Rectal smooth muscle tissue (tissue), 1 donor: ENCODE data around the gene DNMT3B.

ENCODE experiments used
- H3K27ac ChIP-seq: one replicate; pipeline ENCODE4 v1.7.0; 2013; ENCODE audit warnings: low read depth, low read length, inconsistent platforms
- H3K27me3 ChIP-seq: one replicate; pipeline ENCODE4 v1.7.0; 2013; ENCODE audit warnings: low read length; ENCODE audit not compliant: control insufficient read depth, insufficient read depth
- H3K36me3 ChIP-seq: one replicate; pipeline ENCODE4 v1.7.0; 2013; ENCODE audit warnings: low read length; ENCODE audit not compliant: control insufficient read depth, insufficient read depth
- H3K4me1 ChIP-seq: one replicate; pipeline ENCODE4 v1.7.0; 2013; ENCODE audit warnings: low read length; ENCODE audit not compliant: control insufficient read depth, insufficient read depth
- H3K4me3 ChIP-seq: one replicate; pipeline ENCODE4 v1.7.0; 2013; ENCODE audit warnings: low read length
- H3K9ac ChIP-seq: one replicate; pipeline ENCODE4 v1.7.0; 2013; ENCODE audit warnings: low read length

The DNMT3B gene

DNA sequence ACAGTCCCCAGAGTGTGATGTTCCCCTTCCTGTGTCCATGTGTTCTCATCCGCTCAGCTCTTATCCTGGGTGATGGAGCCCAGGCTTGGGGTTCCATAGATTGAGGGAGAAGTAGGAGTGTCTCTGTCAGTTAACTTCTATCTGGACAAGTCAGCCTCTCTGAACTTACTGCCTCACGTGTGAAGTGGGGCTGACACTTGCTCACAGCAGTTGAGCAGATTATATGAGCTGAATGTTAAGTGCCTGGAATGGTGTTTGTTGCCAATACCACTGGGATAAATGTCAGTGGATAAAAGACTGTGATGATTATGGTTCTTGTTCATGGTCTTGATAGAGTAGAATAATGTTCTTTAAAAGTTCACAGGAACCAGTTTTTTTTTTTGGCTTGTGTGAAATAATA lies 79.4 kb downstream of the DNMT3B start:
- no peak overlapping the region for H3K9ac ChIP-seq
- H3K27me3 ChIP-seq: no peaks in the 10 kb centered on the region
- H3K4me3 ChIP-seq: no peak overlapping the region
- H3K4me1 ChIP-seq: peaks cover 5% of the 10 kb centered on the region
- peaks cover 31% of the 10 kb centered on the region for H3K36me3 ChIP-seq
- no peak overlapping the region for H3K27ac ChIP-seq

DNA sequence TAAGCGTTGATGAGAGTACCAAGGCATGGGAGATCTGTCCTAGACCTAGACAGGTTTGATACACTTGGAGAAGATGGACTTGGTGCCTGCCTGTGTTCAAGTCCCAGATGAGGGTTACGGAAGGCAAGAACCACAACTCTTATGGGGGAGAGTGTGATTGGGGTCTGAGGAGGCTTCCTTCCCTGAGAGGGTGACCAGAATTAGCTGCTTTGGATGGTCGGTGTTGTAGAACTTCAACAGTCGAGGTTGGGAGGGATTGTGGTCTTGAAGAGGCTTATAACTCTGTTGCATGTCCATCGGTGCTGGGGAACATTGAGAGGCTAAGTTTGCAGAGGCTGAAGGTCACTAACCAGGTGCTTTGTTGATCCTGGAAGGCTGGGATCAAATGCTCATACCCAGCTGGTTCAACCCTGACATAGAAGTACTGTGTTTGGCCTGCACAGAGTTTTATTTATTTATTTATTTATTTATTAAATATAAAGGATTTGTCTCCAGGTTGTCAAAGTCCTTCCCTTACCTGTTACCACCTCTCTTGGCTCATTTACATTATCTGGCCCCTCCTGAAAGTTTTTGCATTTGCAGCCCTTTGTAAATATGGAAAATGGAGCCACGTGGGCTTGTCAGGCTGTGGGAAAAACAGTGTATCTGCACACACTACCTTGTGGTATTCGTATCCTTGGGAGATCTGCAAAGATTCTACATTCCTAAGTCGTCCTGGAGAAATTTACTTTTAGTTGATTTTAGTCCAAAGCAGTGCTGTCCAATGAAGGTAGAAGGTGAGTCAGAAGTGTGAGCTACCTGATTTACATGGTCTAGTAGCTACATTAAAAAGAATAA lies 80.7 kb downstream of the DNMT3B start:
- H3K27ac ChIP-seq: no peak overlapping the region
- no peak overlapping the region for H3K9ac ChIP-seq
- H3K4me3 ChIP-seq: no peak overlapping the region
- H3K27me3 ChIP-seq: no peaks in the 10 kb centered on the region
- peaks cover 35% of the 10 kb centered on the region for H3K36me3 ChIP-seq
- H3K4me1 ChIP-seq: peaks cover 5% of the 10 kb centered on the region

DNA sequence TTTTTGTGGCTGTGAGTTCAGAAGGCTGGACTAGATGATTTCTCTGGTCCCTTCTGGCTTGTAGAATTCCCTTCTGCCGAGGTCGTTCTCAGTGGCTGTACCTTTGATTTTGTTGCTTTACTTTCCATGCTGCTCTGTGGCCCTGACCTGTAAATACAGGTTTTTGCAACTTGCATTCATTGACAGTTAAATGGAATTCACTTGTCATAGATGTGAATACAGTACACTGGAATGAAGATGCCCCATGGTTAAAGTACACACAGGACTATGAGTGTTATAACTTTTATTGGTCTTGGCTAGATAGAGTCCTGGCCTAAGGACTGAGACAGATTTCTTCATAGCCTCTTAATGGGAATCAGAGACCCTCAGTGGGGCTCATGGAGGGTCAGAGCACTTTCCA lies 83.6 kb downstream of the DNMT3B start:
- no peak overlapping the region for H3K4me3 ChIP-seq
- H3K9ac ChIP-seq: no peak overlapping the region
- H3K4me1 ChIP-seq: peaks cover 5% of the 10 kb centered on the region
- H3K27ac ChIP-seq: no peak overlapping the region
- H3K27me3 ChIP-seq: no peaks in the 10 kb centered on the region
- H3K36me3 ChIP-seq: peaks cover 29% of the 10 kb centered on the region

DNA sequence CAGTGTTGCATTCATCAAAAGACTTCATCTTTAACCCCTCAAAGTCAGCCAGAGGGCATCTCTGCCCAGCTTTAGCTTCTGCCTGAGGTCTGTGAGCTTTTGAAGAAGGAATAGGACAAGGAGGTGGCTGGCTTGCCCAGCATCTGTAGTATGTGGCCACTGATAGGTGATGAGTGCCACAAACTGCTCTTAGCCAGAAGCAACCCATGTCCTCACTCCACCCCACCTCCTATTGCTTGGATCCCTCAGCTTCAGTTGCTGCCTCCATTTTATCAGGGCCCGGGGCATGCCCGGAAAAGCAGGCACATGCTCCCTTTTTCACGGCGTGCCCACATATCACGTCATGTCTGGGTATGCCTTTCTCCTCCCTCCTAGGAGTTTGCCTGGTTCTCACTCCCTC lies 84.7 kb downstream of the DNMT3B start:
- no peak overlapping the region for H3K4me3 ChIP-seq
- H3K36me3 ChIP-seq: peaks cover 32% of the 10 kb centered on the region
- H3K4me1 ChIP-seq: peaks cover 5% of the 10 kb centered on the region
- no peaks in the 10 kb centered on the region for H3K27me3 ChIP-seq
- H3K9ac ChIP-seq: no peak overlapping the region
- no peak overlapping the region for H3K27ac ChIP-seq

DNA sequence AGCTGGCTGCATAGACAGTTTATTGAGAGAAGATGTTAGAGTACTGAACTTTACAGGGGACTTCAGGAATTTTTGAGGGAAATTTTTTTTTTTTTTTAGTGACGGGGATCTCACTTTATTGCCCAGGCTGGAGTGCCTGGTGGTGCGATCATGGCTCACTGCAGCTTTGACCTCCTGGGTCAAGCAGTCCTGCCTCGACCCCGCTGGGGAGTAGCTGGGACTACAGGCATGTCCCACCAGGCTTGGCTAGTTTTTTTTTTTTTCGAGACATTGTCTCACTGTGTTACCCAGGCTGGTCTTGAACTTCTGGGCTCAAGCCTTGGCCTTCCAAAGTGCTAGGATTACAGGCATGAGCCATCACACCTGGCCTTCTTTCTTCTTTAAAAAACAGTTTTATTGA lies 85.8 kb downstream of the DNMT3B start:
- H3K4me1 ChIP-seq: peaks cover 5% of the 10 kb centered on the region
- peaks cover 27% of the 10 kb centered on the region for H3K36me3 ChIP-seq
- H3K9ac ChIP-seq: no peak overlapping the region
- no peak overlapping the region for H3K4me3 ChIP-seq
- no peak overlapping the region for H3K27ac ChIP-seq
- H3K27me3 ChIP-seq: no peaks in the 10 kb centered on the region

DNA sequence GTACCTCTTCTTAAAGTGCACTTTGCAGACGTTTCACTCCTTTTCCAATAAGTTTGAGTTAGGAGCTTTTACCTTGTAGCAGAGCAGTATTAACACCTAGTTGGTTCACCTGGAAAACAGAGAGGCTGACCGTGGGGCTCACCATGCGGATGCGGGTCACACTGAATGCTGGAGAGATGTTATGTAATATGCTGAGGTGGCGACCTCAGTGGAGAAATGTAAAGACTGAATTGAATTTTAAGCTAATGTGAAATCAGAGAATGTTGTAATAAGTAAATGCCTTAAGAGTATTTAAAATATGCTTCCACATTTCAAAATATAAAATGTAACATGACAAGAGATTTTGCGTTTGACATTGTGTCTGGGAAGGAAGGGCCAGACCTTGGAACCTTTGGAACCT lies 86.7 kb downstream of the DNMT3B start:
- no peak overlapping the region for H3K4me3 ChIP-seq
- peaks cover 27% of the 10 kb centered on the region for H3K36me3 ChIP-seq
- no peak overlapping the region for H3K9ac ChIP-seq
- no peak overlapping the region for H3K27ac ChIP-seq
- H3K4me1 ChIP-seq: peaks cover 5% of the 10 kb centered on the region
- no peaks in the 10 kb centered on the region for H3K27me3 ChIP-seq

DNA sequence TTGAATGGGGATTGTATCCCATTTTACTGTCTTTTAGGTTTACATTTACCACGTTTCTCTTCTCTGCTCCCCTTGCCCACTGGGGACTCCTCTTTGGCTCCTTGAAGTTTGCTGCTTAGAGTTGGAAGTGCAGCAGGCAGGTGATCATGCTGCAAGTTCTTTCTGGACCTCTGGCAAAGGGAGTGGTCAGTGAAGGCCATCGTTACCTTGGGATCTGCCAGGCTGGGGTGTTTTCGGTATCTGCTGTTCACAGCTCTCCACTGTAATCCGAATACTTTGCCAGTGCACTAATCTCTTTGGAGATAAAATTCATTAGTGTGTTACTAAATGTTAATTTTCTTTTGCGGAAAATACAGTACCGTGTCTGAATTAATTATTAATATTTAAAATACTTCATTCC lies 87.4 kb downstream of the DNMT3B start:
- Histone ChIP-seq H3K27me3 (no peaks in the 10 kb centered on the region), H3K36me3 (peaks cover 28% of the 10 kb centered on the region), H3K4me1 (peaks cover 5% of the 10 kb centered on the region), H3K9ac (no peak overlapping the region), H3K4me3 (no peak overlapping the region), H3K27ac (no peak overlapping the region)

DNA sequence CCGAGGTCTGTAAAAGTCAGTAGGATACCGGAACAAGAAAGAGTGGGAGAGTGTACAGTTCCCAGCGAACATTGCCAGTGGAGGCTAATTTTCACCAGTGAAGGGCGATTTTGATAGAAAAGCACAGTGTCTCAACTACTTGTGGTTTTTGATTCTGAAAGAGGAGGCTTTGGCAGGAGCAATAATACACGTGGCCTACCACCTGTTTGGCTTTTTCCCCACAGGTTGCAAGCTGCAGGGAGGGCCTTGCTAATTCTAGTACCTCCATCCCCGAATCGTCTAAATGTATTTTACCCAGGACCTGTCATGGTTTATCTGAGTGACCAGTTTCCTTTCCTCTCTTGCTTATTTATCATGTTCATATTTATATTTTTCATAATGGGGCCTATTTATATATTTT lies 93.2 kb downstream of the DNMT3B start:
- H3K4me1 ChIP-seq: no peaks in the 10 kb centered on the region
- no peaks in the 10 kb centered on the region for H3K27me3 ChIP-seq
- peaks cover 8% of the 10 kb centered on the region for H3K36me3 ChIP-seq
- no peak overlapping the region for H3K9ac ChIP-seq
- H3K27ac ChIP-seq: no peak overlapping the region
- H3K4me3 ChIP-seq: no peak overlapping the region

DNA sequence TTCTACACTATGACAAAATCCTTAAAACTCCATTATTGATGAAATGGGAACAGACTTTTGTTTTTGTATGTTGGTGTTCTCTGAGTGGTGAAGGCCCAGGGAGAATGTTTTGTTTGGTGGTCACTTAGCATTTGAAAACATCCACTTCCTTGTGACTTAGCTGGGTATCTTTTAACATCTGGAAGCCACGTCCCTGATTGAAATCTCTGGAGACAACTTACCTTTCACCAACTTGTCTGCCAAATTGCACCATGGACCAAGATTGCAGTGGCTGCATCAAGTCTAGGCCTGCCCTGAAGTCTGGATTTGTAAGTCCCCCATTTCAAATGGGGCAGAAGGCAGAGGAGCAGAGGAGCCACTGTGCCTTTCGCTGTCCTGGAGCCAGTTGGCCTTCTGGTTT lies 96.0 kb downstream of the DNMT3B start:
- H3K36me3 ChIP-seq: peaks cover 2% of the 10 kb centered on the region
- H3K27me3 ChIP-seq: no peaks in the 10 kb centered on the region
- H3K9ac ChIP-seq: no peak overlapping the region
- H3K4me1 ChIP-seq: no peaks in the 10 kb centered on the region
- H3K27ac ChIP-seq: no peak overlapping the region
- no peak overlapping the region for H3K4me3 ChIP-seq
